CD4-positive, alpha-beta T cell treated with Interleukin-4 for 1 hour (primary cell): ENCODE measurements around the gene CDCP2.

Source experiments
- DNase-seq, 2 donors: peaks; one replicate each; pipeline ENCODE4 v3.0.0-alpha.2; 2020 to 2022

The CDCP2 gene

DNA sequence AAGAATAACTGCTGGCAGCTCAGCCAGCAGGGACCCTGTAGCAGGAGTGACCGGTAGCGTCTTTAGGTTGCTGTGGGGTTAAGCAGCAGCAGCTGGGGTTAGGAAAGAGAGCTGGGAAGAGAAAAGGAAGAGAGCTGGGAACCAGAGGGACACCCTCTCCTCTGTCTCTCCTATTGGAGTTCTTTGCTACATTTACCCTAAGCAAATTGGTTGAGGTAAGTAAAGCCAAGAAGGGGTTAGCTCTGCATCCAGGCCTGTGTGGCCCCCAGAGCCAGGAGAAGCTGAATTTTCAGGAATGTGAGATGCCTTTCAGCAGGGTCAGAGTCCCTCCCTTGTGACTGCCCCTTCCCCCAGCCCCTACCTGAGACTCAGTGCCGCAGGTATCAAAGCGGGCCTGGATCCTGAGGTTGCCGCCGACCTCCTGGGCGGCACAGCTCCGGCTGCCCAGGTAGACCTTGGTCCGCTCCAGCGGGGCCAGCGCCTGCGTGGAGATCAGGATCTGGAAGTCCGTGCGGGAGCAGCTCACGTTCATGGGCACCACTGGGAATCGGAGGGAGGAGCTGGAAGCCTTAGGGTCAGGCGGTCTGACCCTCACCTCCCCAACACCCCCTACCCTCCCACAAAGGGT, 16.4 kb downstream of the CDCP2 start:
- no peak for DNase-seq

- DNase-seq = no peak
Observed at GRCh38 chr1:54135436-54136120, 17.2 kb downstream of the CDCP2 start.

DNA sequence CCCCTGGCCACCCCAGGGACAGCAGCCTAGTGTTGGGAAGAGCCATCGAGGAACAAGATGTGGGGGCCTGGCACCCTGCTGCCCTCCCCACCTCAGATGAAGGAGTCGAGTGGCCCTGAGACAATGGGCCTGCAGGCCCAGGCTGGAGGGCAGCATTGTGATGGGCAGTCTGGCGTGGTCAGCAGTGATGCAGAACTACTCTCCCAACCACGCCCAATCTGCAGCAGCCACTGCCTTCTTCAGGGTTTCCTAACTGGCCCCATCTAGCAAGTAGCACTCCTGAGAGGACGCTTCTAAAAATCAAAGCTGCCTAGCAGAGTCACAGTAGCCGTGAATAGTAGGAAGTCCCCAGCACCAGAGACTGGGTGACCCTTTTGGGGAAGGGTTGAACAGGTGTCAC, 18.5 kb downstream of the CDCP2 start:
- DNase-seq = no peak

- no peak for DNase-seq
Observed at GRCh38 chr1:54132495-54132894, 20.3 kb downstream of the CDCP2 start.

GRCh38 chr1:54131419-54131818, 21.4 kb downstream of the CDCP2 start:
- no peak for DNase-seq

GRCh38 chr1:54129858-54130257, 22.9 kb downstream of the CDCP2 start:
- no peak for DNase-seq

- DNase-seq = no peak
Observed at GRCh38 chr1:54127594-54128300, 25.1 kb downstream of the CDCP2 start.

- no peak for DNase-seq
Observed at GRCh38 chr1:54126271-54126815, 26.5 kb downstream of the CDCP2 start.

DNA sequence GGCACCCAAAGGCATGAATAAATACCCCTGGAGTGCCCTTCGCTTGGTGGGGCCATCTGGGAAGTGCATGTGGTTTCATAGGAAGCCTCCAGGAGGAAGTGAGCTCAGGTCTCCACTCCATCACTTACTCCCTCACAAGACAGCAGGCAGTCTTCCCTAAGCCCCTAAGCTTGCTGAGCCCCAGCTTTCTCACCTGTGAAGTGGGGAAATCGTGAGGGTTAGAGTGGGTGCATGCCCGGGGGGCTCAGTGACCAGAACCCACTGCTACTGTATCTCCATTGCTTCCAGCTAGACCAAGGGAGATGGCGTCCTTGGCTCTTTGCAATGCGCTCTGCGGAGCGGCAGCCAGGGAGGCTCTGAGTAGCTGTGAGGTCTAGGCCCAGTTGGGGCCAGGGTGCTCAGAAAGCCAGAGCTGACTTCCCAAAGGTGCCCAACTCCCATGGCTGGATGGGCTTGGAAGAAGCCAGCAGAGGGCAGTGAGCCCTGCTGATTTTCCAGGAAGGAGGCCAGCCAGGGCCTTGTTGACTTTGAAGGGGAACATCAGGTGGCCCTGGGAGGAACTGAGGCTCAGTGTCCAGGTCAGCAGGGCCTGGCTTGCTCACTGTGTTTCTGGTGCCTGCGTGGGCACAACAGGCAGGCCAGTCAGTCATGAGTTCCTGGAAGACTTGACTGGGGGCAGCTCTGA, 27.3 kb downstream of the CDCP2 start:
- no peak for DNase-seq

DNA sequence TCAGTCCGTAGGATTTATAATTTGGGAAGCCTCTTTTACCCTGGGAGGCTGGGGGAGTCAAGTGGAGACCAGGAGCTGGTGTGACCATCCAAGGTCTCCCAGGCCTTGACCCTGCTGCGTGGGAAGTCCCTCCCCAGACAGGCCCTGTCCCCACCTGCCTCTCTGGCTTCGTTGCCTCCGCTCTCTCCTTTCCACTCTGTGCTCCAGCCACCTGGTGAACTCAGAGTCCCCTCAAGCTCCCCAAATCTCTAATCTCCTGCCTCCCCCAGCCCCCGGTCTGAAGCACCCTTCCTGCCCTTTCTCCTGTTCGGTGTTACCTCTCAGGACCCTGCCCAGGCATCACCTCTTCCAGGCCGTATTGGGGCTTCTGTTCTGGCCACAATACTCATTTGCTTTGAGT, 27.9 kb downstream of the CDCP2 start:
- DNase-seq = no peak

DNA sequence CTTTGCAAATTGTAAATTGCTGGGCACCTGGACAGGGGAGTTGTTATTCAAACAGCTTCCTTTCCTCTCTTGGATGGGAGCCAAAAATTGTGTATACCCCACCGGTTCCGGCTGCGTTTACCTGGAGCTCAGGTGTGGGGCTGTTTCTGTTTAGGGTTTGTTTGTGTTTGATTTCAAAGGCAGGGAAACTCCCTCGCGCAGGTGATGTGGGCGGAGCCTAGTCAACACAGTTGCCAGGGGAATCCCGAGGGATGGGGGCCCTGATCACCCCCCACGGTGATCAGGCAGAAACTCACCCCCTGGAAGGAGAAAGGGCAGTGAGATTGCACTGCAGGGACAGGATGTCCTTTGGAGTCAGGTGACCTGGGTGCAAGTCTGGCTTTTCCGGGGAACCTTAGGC, 28.3 kb downstream of the CDCP2 start:
- DNase-seq = no peak

DNA sequence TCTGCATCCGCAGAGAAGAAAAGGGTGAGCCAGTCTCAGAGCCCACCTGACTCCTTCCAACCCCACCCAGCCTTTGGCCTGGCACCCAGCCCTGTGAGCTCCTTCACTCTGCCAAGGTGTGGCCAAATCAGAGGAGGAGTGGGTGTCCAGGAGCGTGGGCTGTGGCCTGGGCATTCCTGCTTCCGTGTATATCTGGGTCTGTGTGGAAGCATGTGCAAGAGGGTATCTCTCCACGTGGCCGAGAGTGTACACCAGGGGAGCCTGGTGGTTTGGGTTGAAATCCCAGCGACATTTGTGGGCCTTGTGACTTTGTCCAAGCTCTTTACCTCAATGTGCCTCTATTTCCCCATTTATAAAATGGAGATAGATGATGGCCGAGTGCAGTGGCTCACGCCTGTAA, 29.8 kb downstream of the CDCP2 start:
- no peak for DNase-seq

DNA sequence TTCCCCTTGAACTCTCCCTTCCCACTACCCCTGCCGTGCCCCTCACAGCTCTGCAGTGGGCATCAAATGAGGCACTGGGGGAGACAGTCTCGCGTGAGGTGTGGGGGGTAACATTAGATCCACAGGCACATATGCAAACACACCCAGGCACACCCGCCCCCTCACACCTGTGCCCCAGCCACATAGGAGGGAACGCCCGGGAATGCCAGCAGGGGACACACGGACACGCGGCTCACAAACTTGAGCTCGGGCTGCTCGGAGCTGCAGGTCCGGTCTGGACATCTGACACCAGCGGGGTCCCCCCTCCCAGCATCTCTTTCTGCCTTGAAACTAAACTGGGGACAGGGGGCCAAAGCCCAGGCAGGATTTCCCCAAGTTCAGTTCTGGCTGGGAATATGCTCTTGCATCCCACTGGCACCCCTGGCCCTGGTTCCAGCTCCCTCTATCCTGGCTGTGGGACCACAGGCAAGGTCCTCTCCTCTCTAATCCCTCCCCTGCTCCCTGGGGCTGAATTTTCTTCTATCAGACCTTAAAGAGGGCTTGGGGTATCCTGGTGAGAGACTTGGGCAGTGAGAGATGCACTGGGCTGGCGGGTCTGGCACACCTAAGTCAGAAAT, 30.6 kb downstream of the CDCP2 start:
- no peak for DNase-seq

GRCh38 chr1:54121482-54122134, 31.2 kb downstream of the CDCP2 start:
- DNase-seq = peak; percentile 59 to 63

- DNase-seq = no peak
Observed at GRCh38 chr1:54120698-54121481, 31.9 kb downstream of the CDCP2 start.

GRCh38 chr1:54120018-54120697, 32.6 kb downstream of the CDCP2 start:
- no peak for DNase-seq

DNA sequence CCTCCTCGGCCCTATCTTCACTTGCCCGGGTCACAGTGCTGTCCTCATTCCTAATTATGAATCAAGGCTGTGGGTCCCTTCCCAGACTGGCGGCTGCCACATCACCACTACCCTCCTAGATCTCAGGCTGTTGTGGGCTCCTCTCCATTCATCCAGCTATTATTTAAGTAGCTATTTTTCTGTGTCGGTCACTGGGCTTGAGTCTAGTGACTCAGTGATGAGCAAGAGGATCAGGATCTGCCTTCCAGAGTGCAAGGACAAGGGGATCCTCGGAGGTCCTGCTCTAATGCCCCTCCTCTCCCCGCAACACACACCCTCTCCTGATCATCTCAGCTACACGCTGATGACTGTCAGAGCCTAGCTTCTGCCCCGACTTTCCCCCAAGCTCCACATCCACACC, 34.1 kb downstream of the CDCP2 start:
- DNase-seq = no peak

DNA sequence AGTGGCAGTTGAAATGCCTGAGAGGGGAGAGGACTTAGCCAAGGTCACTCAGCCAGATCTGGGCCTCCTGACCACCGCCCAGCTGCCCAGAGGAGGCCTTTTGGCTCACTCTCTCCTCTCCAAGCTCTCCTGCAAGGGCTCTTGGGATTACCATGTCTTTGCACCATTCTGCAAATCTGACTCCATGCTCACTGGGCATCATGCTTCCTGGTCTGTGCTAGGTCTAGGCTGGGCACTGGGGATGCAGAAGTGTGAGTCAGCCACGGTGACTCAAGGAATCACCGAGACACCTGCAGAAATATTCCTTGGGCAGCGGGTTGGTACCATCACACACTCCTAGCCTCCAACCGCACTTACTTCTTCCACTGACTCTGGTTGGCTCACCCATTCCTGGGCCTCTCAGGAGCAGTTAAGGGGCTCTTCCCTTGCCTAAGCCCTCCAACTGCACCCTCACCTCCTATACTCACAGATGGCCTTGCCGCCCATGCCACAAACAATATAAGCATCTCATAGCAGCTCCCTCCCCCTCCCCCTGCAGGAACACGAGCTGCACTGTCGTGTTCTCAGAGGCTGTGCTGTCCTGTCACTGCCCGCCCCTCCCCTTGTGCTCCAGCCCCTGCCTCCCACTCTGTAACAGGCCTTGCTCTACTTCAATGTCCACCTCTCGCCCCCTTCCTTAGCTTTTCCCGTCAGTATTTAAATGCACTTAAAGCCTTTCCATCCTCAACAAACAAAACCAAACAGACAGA, 34.8 kb downstream of the CDCP2 start:
- DNase-seq = no peak

DNA sequence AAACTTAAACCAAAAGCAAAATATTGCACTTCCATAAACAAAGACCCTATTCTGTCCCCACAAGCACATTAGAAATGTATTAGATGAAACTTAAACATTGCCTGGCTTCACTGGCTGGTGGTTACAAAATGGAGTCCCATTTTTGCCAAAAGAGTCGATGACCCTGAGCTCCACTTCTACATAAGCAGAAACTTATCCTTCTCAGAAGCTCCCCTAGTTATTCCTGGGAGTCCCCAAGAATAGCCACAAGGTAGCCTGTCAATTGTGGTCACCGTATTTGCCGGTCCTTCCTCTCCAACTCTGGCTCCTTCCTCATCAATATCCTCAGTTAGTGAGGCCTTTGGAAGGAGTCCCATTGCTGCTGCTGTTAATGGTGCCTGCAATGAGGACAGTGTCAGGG, 37.3 kb downstream of the CDCP2 start:
- DNase-seq = no peak

DNA sequence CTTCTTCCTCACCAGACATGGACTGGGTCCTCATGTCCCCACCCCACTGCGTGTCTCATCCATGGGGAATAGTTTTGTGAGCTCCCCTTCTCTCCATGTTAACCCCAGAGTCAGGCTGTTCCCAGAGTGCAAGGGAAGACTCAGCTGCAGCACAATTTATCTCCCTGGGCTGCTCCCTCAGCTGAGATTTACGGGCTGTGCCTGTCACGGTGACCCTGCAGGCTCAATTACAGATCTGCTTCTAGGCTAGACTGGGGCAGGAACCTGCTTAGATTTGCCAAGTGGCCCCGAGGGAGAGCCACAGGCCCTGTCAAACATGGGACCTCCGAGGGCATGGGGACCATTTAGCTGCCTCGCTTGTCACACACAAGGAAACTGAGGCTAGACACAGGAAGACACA, 37.8 kb downstream of the CDCP2 start:
- DNase-seq = no peak
